Effector memory CD8-positive, alpha-beta T cell (primary cell): ENCODE results near the gene SATB2.

Experiments used
- ATAC-seq: fragments of 150-1000 bp; cut with Tn5 transposase; replicated peaks from 2 replicates; pipeline ENCODE4 v1.10.0; 2021; ENCODE audit warnings: mild to moderate bottlenecking, moderate library complexity
- DNase-seq, 3 experiments: peaks; one replicate each; pipeline ENCODE4 v3.0.0; 2021
- H3K27ac Mint-ChIP-seq, 2 donors: one replicate each; pipeline ENCODE4 v1.8.0; 2022; ENCODE audit warnings: mild to moderate bottlenecking in 2 of 2, mixed read lengths in 2 of 2, moderate library complexity in 2 of 2
- H3K27me3 Mint-ChIP-seq, 2 donors: one replicate each; pipeline ENCODE4 v1.8.0; 2022; ENCODE audit warnings: mixed read lengths in 2 of 2
- H3K36me3 Mint-ChIP-seq: one replicate; pipeline ENCODE4 v1.8.0; 2022; ENCODE audit warnings: mild to moderate bottlenecking, moderate library complexity, mixed read lengths; ENCODE audit not compliant: insufficient read depth
- H3K4me1 Mint-ChIP-seq, 2 donors: one replicate each; pipeline ENCODE4 v1.8.0; 2022; ENCODE audit warnings: low read depth in 2 of 2, mixed read lengths in 2 of 2
- H3K4me3 Mint-ChIP-seq, 2 donors: one replicate each; pipeline ENCODE4 v1.8.0; 2022; ENCODE audit warnings: mild to moderate bottlenecking in 2 of 2, mixed read lengths in 2 of 2, moderate library complexity in 2 of 2
- H3K9me3 Mint-ChIP-seq, 2 donors: one replicate each; pipeline ENCODE4 v1.8.0; 2022; ENCODE audit warnings: mixed read lengths in 2 of 2

The SATB2 gene

GRCh38 chr2:199455210-199455544 is 2.6 kb downstream of the SATB2 start:
- DNase-seq = no peak
- Mint-ChIP-seq H3K36me3 (peaks cover 13% of the 10 kb centered on the region), H3K9me3 (no peaks in the 10 kb centered on the region), H3K27me3 (peaks cover 44 to 55% of the 10 kb centered on the region in 2 donors), H3K27ac (no peak overlapping the region), H3K4me3 (no peak overlapping the region), H3K4me1 (peaks cover 8 to 12% of the 10 kb centered on the region in 2 donors)
- ATAC-seq = no peak

- no peak overlapping the region for H3K4me3 Mint-ChIP-seq
- no peak for ATAC-seq
- DNase-seq = no peak
- H3K27me3 Mint-ChIP-seq = peaks cover 36 to 45% of the 10 kb centered on the region in 2 donors
- peaks cover 0 to 5% of the 10 kb centered on the region in 2 donors for H3K4me1 Mint-ChIP-seq
- peaks cover 7% of the 10 kb centered on the region for H3K36me3 Mint-ChIP-seq
- no peak overlapping the region for H3K27ac Mint-ChIP-seq
- no peaks in the 10 kb centered on the region for H3K9me3 Mint-ChIP-seq
These were observed 4.8 kb downstream of the SATB2 start for GRCh38 chr2:199452991-199453379.

DNA sequence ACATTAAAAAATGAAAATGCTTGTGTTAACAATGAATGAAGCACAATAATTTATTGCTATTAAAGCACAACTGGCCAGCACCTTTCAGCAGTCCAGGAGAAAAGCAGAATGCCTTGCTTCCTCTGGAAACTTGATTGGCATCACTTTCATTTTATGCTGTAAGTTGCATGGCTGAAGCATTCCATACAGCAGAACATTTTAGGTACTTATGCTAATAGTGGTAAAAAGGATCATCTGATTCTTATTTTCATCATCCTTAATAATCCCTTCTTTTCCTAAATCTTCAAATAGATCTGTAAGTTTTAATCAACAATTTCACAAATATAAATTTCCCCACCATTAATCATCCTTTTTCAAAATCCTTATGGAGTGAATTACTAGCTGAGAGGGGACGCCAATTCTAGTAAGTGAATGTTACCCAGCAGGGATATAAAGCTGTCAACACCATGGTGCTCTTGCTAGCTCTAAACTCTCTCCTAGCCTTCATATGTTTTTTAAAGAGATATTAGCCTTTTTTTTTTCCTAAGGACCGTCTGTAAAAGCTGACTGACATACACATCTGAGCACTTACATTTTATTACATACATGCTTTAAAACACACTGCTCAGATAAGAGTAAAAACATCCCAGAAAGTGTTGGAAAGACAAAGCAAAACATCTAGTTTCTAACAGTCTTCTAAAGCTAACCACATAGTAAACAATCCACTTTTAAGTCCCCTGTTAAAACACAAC is 5.3 kb downstream of the SATB2 start:
- Mint-ChIP-seq H3K4me3 (no peak overlapping the region), H3K4me1 (peaks cover 0 to 5% of the 10 kb centered on the region in 2 donors), H3K9me3 (no peaks in the 10 kb centered on the region), H3K36me3 (peaks cover 5% of the 10 kb centered on the region), H3K27me3 (peaks cover 32 to 42% of the 10 kb centered on the region in 2 donors), H3K27ac (no peak overlapping the region)
- ATAC-seq = no peak
- no peak for DNase-seq

GRCh38 chr2:199449956-199450355 is 7.8 kb downstream of the SATB2 start:
- DNase-seq (no peak), ATAC-seq (no peak)
- Mint-ChIP-seq H3K9me3 (no peaks in the 10 kb centered on the region), H3K4me3 (no peak overlapping the region), H3K27me3 (peaks cover 25 to 26% of the 10 kb centered on the region in 2 donors), H3K36me3 (no peaks in the 10 kb centered on the region), H3K4me1 (no peaks in the 10 kb centered on the region), H3K27ac (no peak overlapping the region)

- Mint-ChIP-seq H3K27ac (no peak overlapping the region), H3K36me3 (no peaks in the 10 kb centered on the region), H3K4me3 (no peak overlapping the region), H3K4me1 (no peaks in the 10 kb centered on the region), H3K9me3 (no peaks in the 10 kb centered on the region), H3K27me3 (peaks cover 25 to 26% of the 10 kb centered on the region in 2 donors)
- no peak for ATAC-seq
- DNase-seq = no peak
These were observed 8.3 kb downstream of the SATB2 start for GRCh38 chr2:199449455-199449854.

- H3K4me1 Mint-ChIP-seq = no peaks in the 10 kb centered on the region
- H3K27me3 Mint-ChIP-seq = peaks cover 18 to 22% of the 10 kb centered on the region in 2 donors
- DNase-seq (no peak), ATAC-seq (no peak)
- no peaks in the 10 kb centered on the region for H3K9me3 Mint-ChIP-seq
- no peak overlapping the region for H3K4me3 Mint-ChIP-seq
- H3K36me3 Mint-ChIP-seq = no peaks in the 10 kb centered on the region
- no peak overlapping the region for H3K27ac Mint-ChIP-seq
These were observed 10.7 kb downstream of the SATB2 start for GRCh38 chr2:199446996-199447576.

GRCh38 chr2:199444749-199445148 is 13.0 kb downstream of the SATB2 start:
- Mint-ChIP-seq H3K27ac (no peak overlapping the region), H3K27me3 (peaks cover 18 to 22% of the 10 kb centered on the region in 2 donors), H3K4me1 (no peaks in the 10 kb centered on the region), H3K9me3 (no peaks in the 10 kb centered on the region), H3K36me3 (no peaks in the 10 kb centered on the region), H3K4me3 (no peak overlapping the region)
- DNase-seq (no peak), ATAC-seq (no peak)

- H3K36me3 Mint-ChIP-seq = no peaks in the 10 kb centered on the region
- DNase-seq (no peak), ATAC-seq (no peak)
- no peak overlapping the region for H3K27ac Mint-ChIP-seq
- no peaks in the 10 kb centered on the region for H3K9me3 Mint-ChIP-seq
- peaks cover 18 to 22% of the 10 kb centered on the region in 2 donors for H3K27me3 Mint-ChIP-seq
- H3K4me1 Mint-ChIP-seq = no peaks in the 10 kb centered on the region
- H3K4me3 Mint-ChIP-seq = no peak overlapping the region
These were observed 14.1 kb downstream of the SATB2 start for GRCh38 chr2:199443589-199444130.

DNA sequence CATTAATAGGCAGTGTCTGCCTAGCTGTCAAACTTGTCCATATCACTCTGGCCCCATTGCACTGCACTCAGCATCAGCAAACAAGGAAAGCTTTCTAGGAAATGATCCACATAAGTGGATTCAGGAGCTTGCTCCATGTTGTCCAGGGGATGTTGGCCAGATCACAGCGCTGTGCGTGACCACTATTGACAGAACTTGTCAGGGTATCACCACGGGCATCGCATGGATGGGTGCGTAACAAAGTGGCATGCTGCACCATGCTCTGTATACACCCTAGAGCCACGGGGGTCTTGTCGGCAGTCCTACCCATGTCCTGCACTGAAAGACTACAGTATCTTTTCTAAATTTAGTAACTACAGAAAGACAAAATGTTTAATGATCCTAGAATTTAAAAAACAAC is 15.6 kb downstream of the SATB2 start:
- Mint-ChIP-seq H3K4me1 (no peaks in the 10 kb centered on the region), H3K27me3 (peaks cover 15 to 20% of the 10 kb centered on the region in 2 donors), H3K9me3 (no peaks in the 10 kb centered on the region), H3K27ac (no peak overlapping the region), H3K36me3 (no peaks in the 10 kb centered on the region), H3K4me3 (no peak overlapping the region)
- DNase-seq (no peak), ATAC-seq (no peak)

- H3K4me3 Mint-ChIP-seq = no peak overlapping the region
- H3K27me3 Mint-ChIP-seq = peaks cover 11 to 16% of the 10 kb centered on the region in 2 donors
- no peak overlapping the region for H3K27ac Mint-ChIP-seq
- H3K9me3 Mint-ChIP-seq = no peaks in the 10 kb centered on the region
- H3K4me1 Mint-ChIP-seq = no peaks in the 10 kb centered on the region
- ATAC-seq = no peak
- no peaks in the 10 kb centered on the region for H3K36me3 Mint-ChIP-seq
- DNase-seq = no peak
These were observed 16.0 kb downstream of the SATB2 start for GRCh38 chr2:199441759-199442158.

- no peak for ATAC-seq
- no peaks in the 10 kb centered on the region for H3K36me3 Mint-ChIP-seq
- DNase-seq = no peak
- no peak overlapping the region for H3K27ac Mint-ChIP-seq
- H3K27me3 Mint-ChIP-seq = peaks cover 9 to 10% of the 10 kb centered on the region in 2 donors
- no peak overlapping the region for H3K4me3 Mint-ChIP-seq
- no peaks in the 10 kb centered on the region for H3K9me3 Mint-ChIP-seq
- H3K4me1 Mint-ChIP-seq = no peaks in the 10 kb centered on the region
These were observed 17.6 kb downstream of the SATB2 start for GRCh38 chr2:199440118-199440517.

- DNase-seq (no peak), ATAC-seq (no peak)
- H3K9me3 Mint-ChIP-seq = no peaks in the 10 kb centered on the region
- H3K36me3 Mint-ChIP-seq = no peaks in the 10 kb centered on the region
- H3K4me3 Mint-ChIP-seq = no peak overlapping the region
- no peaks in the 10 kb centered on the region for H3K4me1 Mint-ChIP-seq
- peaks cover 6 to 8% of the 10 kb centered on the region in 2 donors for H3K27me3 Mint-ChIP-seq
- no peak overlapping the region for H3K27ac Mint-ChIP-seq
These were observed 18.2 kb downstream of the SATB2 start for GRCh38 chr2:199439542-199439941.

DNA sequence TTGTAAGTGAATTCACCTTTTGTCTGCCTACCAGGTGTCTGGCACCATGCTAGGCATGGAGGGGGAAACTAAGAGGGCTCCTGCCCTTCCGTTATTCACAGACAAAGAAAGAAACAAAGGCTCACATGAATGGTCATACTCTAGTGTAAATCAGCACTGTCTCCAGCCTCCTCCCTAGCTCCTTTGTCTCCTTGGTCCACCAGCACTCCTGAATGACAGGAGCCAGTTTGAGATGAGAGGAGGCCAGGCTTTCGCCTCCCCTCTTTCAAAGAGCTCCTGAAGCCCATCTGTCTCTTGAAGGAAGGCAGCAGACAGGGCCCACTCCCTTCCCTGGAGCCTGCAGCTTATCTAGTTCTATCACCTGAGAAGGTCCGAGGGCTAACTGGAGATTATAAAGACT is 18.7 kb downstream of the SATB2 start:
- H3K27ac Mint-ChIP-seq = no peak overlapping the region
- ATAC-seq = no peak
- H3K27me3 Mint-ChIP-seq = peaks cover 1 to 4% of the 10 kb centered on the region in 2 donors
- H3K4me3 Mint-ChIP-seq = no peak overlapping the region
- H3K4me1 Mint-ChIP-seq = no peaks in the 10 kb centered on the region
- DNase-seq = no peak
- no peaks in the 10 kb centered on the region for H3K9me3 Mint-ChIP-seq
- H3K36me3 Mint-ChIP-seq = no peaks in the 10 kb centered on the region

DNA sequence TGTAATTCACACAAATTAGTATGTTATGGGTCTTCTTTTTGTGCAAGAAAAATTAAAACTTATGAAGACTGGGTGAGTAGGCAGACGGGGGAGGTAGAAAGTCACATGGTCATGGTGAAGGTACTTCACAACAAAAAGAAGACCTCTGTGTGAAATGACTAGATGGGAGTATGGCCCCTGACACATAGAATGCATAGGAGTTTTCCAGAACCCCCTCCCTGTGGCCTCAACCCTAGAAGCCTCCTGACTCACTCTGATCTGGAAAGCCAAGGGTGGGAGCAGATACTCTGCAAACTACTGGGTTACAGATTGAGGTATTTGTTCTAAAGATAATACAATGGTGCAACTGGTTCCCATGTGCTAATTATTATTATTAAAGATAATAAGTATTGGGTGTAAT is 23.2 kb downstream of the SATB2 start:
- ATAC-seq (no peak), DNase-seq (no peak)
- Mint-ChIP-seq H3K27me3 (peaks cover 6 to 8% of the 10 kb centered on the region in 2 donors), H3K4me1 (no peaks in the 10 kb centered on the region), H3K36me3 (no peaks in the 10 kb centered on the region), H3K4me3 (no peak overlapping the region), H3K9me3 (no peaks in the 10 kb centered on the region), H3K27ac (no peak overlapping the region)
